HepG2 (cell line): ENCODE data around the gene GRAP. TPM values are rescaled to one million over a fixed set of nuclear protein-coding genes. Genes with fewer than 3 reads are reported as not detected.

Experiments
- ARNT2 ChIP-seq: sonication (generic); formaldehyde crosslinking; IDR thresholded peaks from 2 replicates; pipeline ENCODE4 v1.8.0; 2022; ENCODE audit warnings: mild to moderate bottlenecking, low read depth, missing genetic modification reagents, moderate library complexity
- ATF1 ChIP-seq: IDR thresholded peaks from 2 replicates; pipeline ENCODE4 v1.6.1; 2016; ENCODE audit warnings: mild to moderate bottlenecking, control low read depth
- BCL6 ChIP-seq: IDR thresholded peaks from 2 replicates; pipeline ENCODE4 v1.6.1; 2016; ENCODE audit warnings: missing genetic modification reagents, missing compliant biosample characterization
- GTF2F1 ChIP-seq: fragments of 150-350 bp; IDR thresholded peaks from 2 replicates; pipeline ENCODE4 v1.6.1; 2014; ENCODE audit warnings: low read length
- SAP130 ChIP-seq: IDR thresholded peaks from 2 replicates; pipeline ENCODE4 v1.6.1; 2016; ENCODE audit warnings: low read depth
- SRSF9 ChIP-seq: fragments of 200-400 bp; formaldehyde crosslinking; IDR thresholded peaks from 2 replicates; pipeline ENCODE4 v1.6.1; 2018; ENCODE audit warnings: borderline replicate concordance, mild to moderate bottlenecking, low read depth, low read length; ENCODE audit not compliant: insufficient read depth, poor library complexity, severe bottlenecking
- ZBTB21 ChIP-seq: sonication (generic); formaldehyde crosslinking; IDR thresholded peaks from 2 replicates; pipeline ENCODE4 v1.4.0; 2020; ENCODE audit warnings: missing genetic modification reagents
- ZFP36 ChIP-seq: fragments of 150-350 bp; IDR thresholded peaks from 2 replicates; pipeline ENCODE4 v1.6.1; 2018; ENCODE audit warnings: borderline replicate concordance, low read length, low read depth; ENCODE audit not compliant: partially characterized antibody
- ZFP36L1 ChIP-seq: sonication (generic); formaldehyde crosslinking; IDR thresholded peaks from 2 replicates; pipeline ENCODE4 v1.8.0; 2022; ENCODE audit warnings: mild to moderate bottlenecking, missing genetic modification reagents, moderate library complexity
- ZNF18 ChIP-seq: sonication (generic); formaldehyde crosslinking; IDR thresholded peaks from 2 replicates; pipeline ENCODE4 v1.8.0; 2022; ENCODE audit warnings: mild to moderate bottlenecking, missing genetic modification reagents; ENCODE audit not compliant: insufficient replicate concordance
- ZNF235 ChIP-seq: sonication (generic); formaldehyde crosslinking; IDR thresholded peaks from 2 replicates; pipeline ENCODE4 v1.8.1; 2023; ENCODE audit warnings: mild to moderate bottlenecking, missing genetic modification reagents, borderline replicate concordance
- ZNF446 ChIP-seq: sonication (generic); formaldehyde crosslinking; IDR thresholded peaks from 2 replicates; pipeline ENCODE4 v1.5.0; 2020; ENCODE audit warnings: mild to moderate bottlenecking, missing genetic modification reagents
- ZNF558 ChIP-seq: sonication (generic); formaldehyde crosslinking; IDR thresholded peaks from 2 replicates; pipeline ENCODE4 v1.9.0; 2022; ENCODE audit warnings: mild to moderate bottlenecking, missing genetic modification reagents, borderline replicate concordance
- ZNF792 ChIP-seq: IDR thresholded peaks from 2 replicates; pipeline ENCODE4 v1.6.1; 2016
- polyA plus RNA-seq, 8 experiments: library from polyadenylated mRNA; depleted of rRNA in 3 of 8; stranded (reverse) in 7 of 8; unstranded in 1 of 8; fragments of >200 nt; fragmentation: Illumina TruSeq in 4 of 8; extraction: Trizol in 4 of 8; gene quantifications; 2 replicates each; pipeline versions ENCODE4 v1.2.1 to v1.2.3, GENCODE V29; 2011 to 2016; ENCODE audit warnings: low read depth in 4 of 8, missing spikeins in 1 of 8, mixed read lengths in 1 of 8; ENCODE audit not compliant: insufficient read depth in 1 of 8
- total RNA-seq, 5 experiments: library from RNA; depleted of rRNA; stranded (reverse); fragments of >200 nt; fragmentation: Illumina TruSeq; extraction: Trizol; gene quantifications; 2 replicates each; pipeline ENCODE4 v1.2.3, GENCODE V29; 2016; ENCODE audit warnings: low read depth in 1 of 5
- TF ChIP-seq, protein P1 (sequence below): sonication (generic); formaldehyde crosslinking; IDR thresholded peaks from 2 replicates; pipeline ENCODE4 v1.4.0; 2020; ENCODE audit warnings: missing genetic modification reagents
- TF ChIP-seq, protein P2 (sequence below): IDR thresholded peaks from 2 replicates; pipeline ENCODE4 v1.6.1; 2018; ENCODE audit warnings: missing genetic modification reagents, mild to moderate bottlenecking, missing compliant biosample characterization
- TF ChIP-seq, protein P3 (sequence below): sonication (generic); formaldehyde crosslinking; IDR thresholded peaks from 2 replicates; pipeline ENCODE4 v1.4.0; 2020; ENCODE audit warnings: missing genetic modification reagents
- TF ChIP-seq, protein P4 (sequence below), 2 experiments: sonication (generic) in 1 of 2; formaldehyde crosslinking in 1 of 2; IDR thresholded peaks; 2 replicates each; pipeline versions ENCODE4 v1.4.0 to v1.6.1; 2016 to 2020; ENCODE audit warnings: borderline replicate concordance in 1 of 2, low read depth in 1 of 2, mild to moderate bottlenecking in 1 of 2, missing genetic modification reagents in 1 of 2

Gene GRAP
- total and polyA plus RNA-seq, 2 of the 13 experiments (the other 11 are each of a cell fraction or from before 2014, with no cell fraction given), result 0.77 to 1.7 TPM

GRCh38 chr17:19003543-19004420 lies 43.0 kb downstream of the GRAP start (continued):
- TF ChIP-seq, protein P1, sequence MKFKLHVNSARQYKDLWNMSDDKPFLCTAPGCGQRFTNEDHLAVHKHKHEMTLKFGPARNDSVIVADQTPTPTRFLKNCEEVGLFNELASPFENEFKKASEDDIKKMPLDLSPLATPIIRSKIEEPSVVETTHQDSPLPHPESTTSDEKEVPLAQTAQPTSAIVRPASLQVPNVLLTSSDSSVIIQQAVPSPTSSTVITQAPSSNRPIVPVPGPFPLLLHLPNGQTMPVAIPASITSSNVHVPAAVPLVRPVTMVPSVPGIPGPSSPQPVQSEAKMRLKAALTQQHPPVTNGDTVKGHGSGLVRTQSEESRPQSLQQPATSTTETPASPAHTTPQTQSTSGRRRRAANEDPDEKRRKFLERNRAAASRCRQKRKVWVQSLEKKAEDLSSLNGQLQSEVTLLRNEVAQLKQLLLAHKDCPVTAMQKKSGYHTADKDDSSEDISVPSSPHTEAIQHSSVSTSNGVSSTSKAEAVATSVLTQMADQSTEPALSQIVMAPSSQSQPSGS (CRISPR knock-in tag), result no peak
- TF ChIP-seq SAP130 (CRISPR knock-in tag) (peak; percentile 63), ZFP36L1 (CRISPR knock-in tag) (no peak), BCL6 (no peak), SRSF9 (no peak), ZNF446 (CRISPR knock-in tag) (no peak), ZNF235 (peak; percentile 52; the same call in 1 of the 2 replicates), GTF2F1 (no peak), ZNF18 (CRISPR knock-in tag) (no peak), ZNF792 (CRISPR knock-in tag) (no peak), ZFP36 (no peak), ZBTB21 (CRISPR knock-in tag) (no peak), ZNF558 (CRISPR knock-in tag) (peak; percentile 36; the same call in 1 of the 2 replicates), ATF1 (CRISPR knock-in tag) (no peak), ARNT2 (CRISPR knock-in tag) (0 out of 2 replicates have a peak, but pooled peaks have one; percentile 30)
- TF ChIP-seq, protein P2, sequence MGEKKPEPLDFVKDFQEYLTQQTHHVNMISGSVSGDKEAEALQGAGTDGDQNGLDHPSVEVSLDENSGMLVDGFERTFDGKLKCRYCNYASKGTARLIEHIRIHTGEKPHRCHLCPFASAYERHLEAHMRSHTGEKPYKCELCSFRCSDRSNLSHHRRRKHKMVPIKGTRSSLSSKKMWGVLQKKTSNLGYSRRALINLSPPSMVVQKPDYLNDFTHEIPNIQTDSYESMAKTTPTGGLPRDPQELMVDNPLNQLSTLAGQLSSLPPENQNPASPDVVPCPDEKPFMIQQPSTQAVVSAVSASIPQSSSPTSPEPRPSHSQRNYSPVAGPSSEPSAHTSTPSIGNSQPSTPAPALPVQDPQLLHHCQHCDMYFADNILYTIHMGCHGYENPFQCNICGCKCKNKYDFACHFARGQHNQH, result no peak
- TF ChIP-seq, protein P3, sequence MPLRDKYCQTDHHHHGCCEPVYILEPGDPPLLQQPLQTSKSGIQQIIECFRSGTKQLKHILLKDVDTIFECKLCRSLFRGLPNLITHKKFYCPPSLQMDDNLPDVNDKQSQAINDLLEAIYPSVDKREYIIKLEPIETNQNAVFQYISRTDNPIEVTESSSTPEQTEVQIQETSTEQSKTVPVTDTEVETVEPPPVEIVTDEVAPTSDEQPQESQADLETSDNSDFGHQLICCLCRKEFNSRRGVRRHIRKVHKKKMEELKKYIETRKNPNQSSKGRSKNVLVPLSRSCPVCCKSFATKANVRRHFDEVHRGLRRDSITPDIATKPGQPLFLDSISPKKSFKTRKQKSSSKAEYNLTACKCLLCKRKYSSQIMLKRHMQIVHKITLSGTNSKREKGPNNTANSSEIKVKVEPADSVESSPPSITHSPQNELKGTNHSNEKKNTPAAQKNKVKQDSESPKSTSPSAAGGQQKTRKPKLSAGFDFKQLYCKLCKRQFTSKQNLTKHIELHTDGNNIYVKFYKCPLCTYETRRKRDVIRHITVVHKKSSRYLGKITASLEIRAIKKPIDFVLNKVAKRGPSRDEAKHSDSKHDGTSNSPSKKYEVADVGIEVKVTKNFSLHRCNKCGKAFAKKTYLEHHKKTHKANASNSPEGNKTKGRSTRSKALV (CRISPR knock-in tag), result peak; percentile 47; the same call in 1 of the 2 replicates
- TF ChIP-seq, protein P4, sequence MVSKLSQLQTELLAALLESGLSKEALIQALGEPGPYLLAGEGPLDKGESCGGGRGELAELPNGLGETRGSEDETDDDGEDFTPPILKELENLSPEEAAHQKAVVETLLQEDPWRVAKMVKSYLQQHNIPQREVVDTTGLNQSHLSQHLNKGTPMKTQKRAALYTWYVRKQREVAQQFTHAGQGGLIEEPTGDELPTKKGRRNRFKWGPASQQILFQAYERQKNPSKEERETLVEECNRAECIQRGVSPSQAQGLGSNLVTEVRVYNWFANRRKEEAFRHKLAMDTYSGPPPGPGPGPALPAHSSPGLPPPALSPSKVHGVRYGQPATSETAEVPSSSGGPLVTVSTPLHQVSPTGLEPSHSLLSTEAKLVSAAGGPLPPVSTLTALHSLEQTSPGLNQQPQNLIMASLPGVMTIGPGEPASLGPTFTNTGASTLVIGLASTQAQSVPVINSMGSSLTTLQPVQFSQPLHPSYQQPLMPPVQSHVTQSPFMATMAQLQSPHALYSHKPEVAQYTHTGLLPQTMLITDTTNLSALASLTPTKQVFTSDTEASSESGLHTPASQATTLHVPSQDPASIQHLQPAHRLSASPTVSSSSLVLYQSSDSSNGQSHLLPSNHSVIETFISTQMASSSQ (IDR thresholded peaks at IDR 0.05; ENCODE audit: low read depth), result no peak
- TF ChIP-seq, protein P4 (CRISPR knock-in tag; IDR thresholded peaks at IDR 0.05; ENCODE audit: borderline replicate concordance), result no peak
